ENCODE measurements around the gene DLG2. TPM values are rescaled to one million over a fixed set of nuclear protein-coding genes. Genes with fewer than 3 reads are reported as not detected.
A peak's percentile ranks its signal among the peaks of the same experiment; 100 is the strongest.

DLG2 gene
- total RNA-seq, 1 experiment from 2014 or later: 2.7 TPM

DNA sequence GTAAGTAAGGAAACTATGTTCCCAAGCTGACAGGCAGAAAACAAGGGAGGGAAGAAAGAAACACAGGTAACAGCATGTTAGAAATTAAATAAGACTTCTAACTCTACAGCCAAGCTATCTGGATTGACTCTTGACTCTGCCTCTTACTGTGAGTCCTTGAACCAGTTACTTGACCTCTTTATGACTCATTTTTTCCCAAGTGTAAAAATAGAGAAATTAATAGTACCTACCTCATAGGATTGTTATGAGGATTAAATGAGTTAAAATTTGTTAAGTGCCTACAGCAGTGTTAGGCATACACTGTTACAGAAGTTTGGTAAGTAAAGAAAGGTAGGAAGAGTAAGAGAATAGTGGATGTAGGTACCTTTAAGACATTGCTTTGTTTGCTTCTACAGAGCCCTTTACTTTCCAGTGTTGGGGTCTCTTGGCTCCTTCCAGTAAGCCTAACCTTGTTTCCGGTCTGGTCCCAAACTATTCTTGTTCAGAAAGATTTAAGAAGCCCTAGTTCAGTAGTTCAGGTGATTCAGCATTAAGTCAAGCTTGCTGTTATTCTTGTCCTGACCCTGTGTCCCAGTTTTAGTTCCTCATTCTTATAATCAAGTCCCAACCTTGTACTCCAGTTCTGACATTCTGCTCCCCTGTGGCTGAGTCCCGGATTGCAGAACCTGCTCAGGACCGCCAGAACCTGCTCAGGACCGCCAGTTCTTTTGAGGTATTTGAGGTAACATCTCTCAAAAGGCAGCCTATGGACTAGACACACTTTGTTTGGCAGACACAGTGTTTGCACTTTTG lies 1377.6 kb downstream of the DLG2 start:
- Histone ChIP-seq H3K9me3 (ENCODE audit: low read length) (no peaks in the 10 kb centered on the region), H3K9ac (ENCODE audit: low read length) (no peak overlapping the region), H3K27ac (ENCODE audit: low read length) (no peak overlapping the region), H2AFZ (ENCODE audit: low read length) (no peak overlapping the region), H3K9me2 (replicated peaks; ENCODE audit: insufficient read depth, low read length) (no peaks in the 10 kb centered on the region; the same call in 1 of the 2 replicates), H3K4me2 (ENCODE audit: low read depth, low read length, poor library complexity, severe bottlenecking) (no peak overlapping the region), H3K4me3 (ENCODE audit: low read length) (no peak overlapping the region), H4K20me1 (ENCODE audit: insufficient read depth, low read depth, low read length) (no peaks in the 10 kb centered on the region), H3K27me3 (ENCODE audit: low read length) (no peaks in the 10 kb centered on the region), H3K36me3 (ENCODE audit: insufficient read depth, low read length) (no peaks in the 10 kb centered on the region), H3K79me2 (ENCODE audit: low read length) (no peaks in the 10 kb centered on the region), H3K4me1 (ENCODE audit: low read length) (no peaks in the 10 kb centered on the region)
- peak; percentile 44 for DNase-seq

GRCh38 chr11:84247926-84248325 lies 1379.2 kb downstream of the DLG2 start:
- no peaks in the 10 kb centered on the region for H3K9me3 ChIP-seq (ENCODE audit: low read length)
- H3K4me1 ChIP-seq (ENCODE audit: low read length): no peaks in the 10 kb centered on the region
- no peak overlapping the region for H3K27ac ChIP-seq (ENCODE audit: low read length)
- H4K20me1 ChIP-seq (ENCODE audit: insufficient read depth, low read depth, low read length): no peaks in the 10 kb centered on the region
- no peaks in the 10 kb centered on the region for H3K36me3 ChIP-seq (ENCODE audit: insufficient read depth, low read length)
- H2AFZ ChIP-seq (ENCODE audit: low read length): no peak overlapping the region
- H3K4me2 ChIP-seq (ENCODE audit: low read depth, low read length, poor library complexity, severe bottlenecking): no peak overlapping the region
- H3K9ac ChIP-seq (ENCODE audit: low read length): no peak overlapping the region
- no peaks in the 10 kb centered on the region for H3K9me2 ChIP-seq (replicated peaks; ENCODE audit: insufficient read depth, low read length)
- no peak overlapping the region for H3K4me3 ChIP-seq (ENCODE audit: low read length)
- H3K27me3 ChIP-seq (ENCODE audit: low read length): no peaks in the 10 kb centered on the region; the same call in 1 of the 2 replicates
- H3K79me2 ChIP-seq (ENCODE audit: low read length): no peaks in the 10 kb centered on the region
- DNase-seq: no peak

DNA sequence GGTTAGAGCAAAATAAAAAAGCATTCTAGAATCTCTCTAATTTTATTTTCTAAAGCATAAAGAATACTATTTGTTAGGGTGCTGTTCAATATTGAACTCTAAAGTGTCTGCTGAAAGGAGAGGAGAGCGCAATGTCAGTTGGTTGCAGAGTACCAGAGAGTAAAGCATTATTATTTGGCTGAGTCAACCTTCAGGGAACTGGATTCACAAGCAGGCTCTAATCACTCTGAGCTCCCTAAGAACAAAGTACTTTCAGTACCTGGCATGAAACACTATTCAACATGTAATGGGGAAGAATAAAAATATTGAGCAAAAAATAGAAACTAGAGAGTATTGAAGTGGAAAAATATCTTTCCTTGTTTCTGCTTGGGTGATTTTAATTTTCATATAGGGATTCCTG lies 1380.0 kb downstream of the DLG2 start:
- Histone ChIP-seq H3K4me3 (ENCODE audit: low read length) (no peak overlapping the region), H3K9me2 (replicated peaks; ENCODE audit: insufficient read depth, low read length) (no peaks in the 10 kb centered on the region), H3K36me3 (ENCODE audit: insufficient read depth, low read length) (no peaks in the 10 kb centered on the region), H3K4me2 (ENCODE audit: low read depth, low read length, poor library complexity, severe bottlenecking) (no peak overlapping the region), H3K27me3 (ENCODE audit: low read length) (no peaks in the 10 kb centered on the region; the same call in 1 of the 2 replicates), H3K27ac (ENCODE audit: low read length) (no peak overlapping the region), H3K9me3 (ENCODE audit: low read length) (no peaks in the 10 kb centered on the region), H3K9ac (ENCODE audit: low read length) (no peak overlapping the region), H3K4me1 (ENCODE audit: low read length) (no peaks in the 10 kb centered on the region), H4K20me1 (ENCODE audit: insufficient read depth, low read depth, low read length) (no peaks in the 10 kb centered on the region), H3K79me2 (ENCODE audit: low read length) (no peaks in the 10 kb centered on the region), H2AFZ (ENCODE audit: low read length) (no peak overlapping the region)
- DNase-seq: no peak

GRCh38 chr11:84243629-84244263 lies 1383.4 kb downstream of the DLG2 start:
- H3K4me3 ChIP-seq (ENCODE audit: low read length): no peak overlapping the region
- no peak for DNase-seq
- no peaks in the 10 kb centered on the region for H3K9me3 ChIP-seq (ENCODE audit: low read length)
- H3K27me3 ChIP-seq (ENCODE audit: low read length): no peaks in the 10 kb centered on the region; the same call in 1 of the 2 replicates
- H3K4me2 ChIP-seq (ENCODE audit: low read depth, low read length, poor library complexity, severe bottlenecking): no peak overlapping the region
- H3K9ac ChIP-seq (ENCODE audit: low read length): no peak overlapping the region
- H3K36me3 ChIP-seq (ENCODE audit: insufficient read depth, low read length): no peaks in the 10 kb centered on the region
- H3K4me1 ChIP-seq (ENCODE audit: low read length): no peaks in the 10 kb centered on the region
- H3K27ac ChIP-seq (ENCODE audit: low read length): no peak overlapping the region
- no peaks in the 10 kb centered on the region for H3K79me2 ChIP-seq (ENCODE audit: low read length)
- H2AFZ ChIP-seq (ENCODE audit: low read length): no peak overlapping the region
- no peaks in the 10 kb centered on the region for H4K20me1 ChIP-seq (ENCODE audit: insufficient read depth, low read depth, low read length)
- H3K9me2 ChIP-seq (replicated peaks; ENCODE audit: insufficient read depth, low read length): no peaks in the 10 kb centered on the region

DNA sequence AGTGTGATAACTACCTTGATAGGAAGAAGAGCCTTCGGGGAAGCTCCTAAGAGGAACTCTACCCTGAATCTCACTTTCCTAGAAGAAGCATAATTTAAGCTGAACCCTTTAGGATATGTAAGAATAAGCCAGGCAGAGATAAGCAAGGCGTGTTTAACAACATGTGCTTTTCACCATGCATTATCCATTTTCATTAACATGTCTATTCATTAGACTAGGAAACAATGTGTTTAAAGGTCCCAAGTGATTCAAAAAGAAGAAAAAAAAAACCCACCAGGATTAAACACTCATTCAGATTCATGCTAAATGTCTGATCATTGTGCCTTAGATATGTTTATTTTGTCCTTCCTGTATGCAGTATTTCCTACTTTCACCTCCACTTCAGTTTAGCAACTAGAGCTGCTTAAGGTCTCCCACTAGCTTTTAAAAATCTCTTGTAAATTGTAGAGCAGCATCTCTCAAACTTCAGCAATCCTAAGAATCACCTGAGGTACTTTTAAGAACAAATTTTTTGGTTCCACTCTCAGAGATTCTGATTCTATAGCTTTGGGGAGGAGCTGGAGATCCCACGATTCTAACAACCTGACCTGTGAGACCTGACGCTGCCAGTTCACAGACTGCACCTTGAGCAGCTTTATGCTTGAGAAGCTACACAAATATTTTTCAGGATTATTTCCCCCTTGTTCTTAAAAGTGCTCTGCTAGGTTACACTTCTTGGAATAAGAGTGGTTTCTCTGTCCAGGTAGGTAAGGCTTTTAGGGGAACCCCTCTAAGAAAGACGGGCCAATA lies 1385.6 kb downstream of the DLG2 start:
- H3K27me3 ChIP-seq (ENCODE audit: low read length): peaks cover under 1% of the 10 kb centered on the region; the same call in 1 of the 2 replicates
- H3K9me2 ChIP-seq (replicated peaks; ENCODE audit: insufficient read depth, low read length): no peaks in the 10 kb centered on the region

DNA sequence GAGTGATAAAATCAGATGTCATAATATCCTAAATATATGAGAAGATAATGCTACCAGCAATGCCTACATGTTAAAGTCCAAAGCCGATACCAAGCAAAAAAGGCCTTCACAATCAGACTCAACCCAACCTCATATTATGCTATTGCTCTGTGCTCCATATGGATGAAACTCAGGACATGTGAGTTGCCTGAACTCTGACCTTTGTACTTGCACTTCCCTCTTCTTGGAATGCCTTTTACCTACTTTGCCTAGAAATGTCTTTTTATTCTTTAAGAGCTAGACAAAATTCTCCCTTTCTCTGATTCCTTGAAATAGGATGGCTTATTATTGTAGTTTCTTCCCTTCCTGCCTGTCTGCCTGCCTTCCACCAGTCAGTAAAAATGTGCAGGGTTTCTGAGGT lies 1386.3 kb downstream of the DLG2 start:
- Histone ChIP-seq H3K27me3 (ENCODE audit: low read length) (peaks cover 3% of the 10 kb centered on the region; the same call in 1 of the 2 replicates), H3K27ac (ENCODE audit: low read length) (no peak overlapping the region), H3K4me2 (ENCODE audit: low read depth, low read length, poor library complexity, severe bottlenecking) (no peak overlapping the region), H2AFZ (ENCODE audit: low read length) (no peak overlapping the region), H3K9me3 (ENCODE audit: low read length) (no peaks in the 10 kb centered on the region), H4K20me1 (ENCODE audit: insufficient read depth, low read depth, low read length) (no peaks in the 10 kb centered on the region), H3K9ac (ENCODE audit: low read length) (no peak overlapping the region), H3K36me3 (ENCODE audit: insufficient read depth, low read length) (no peaks in the 10 kb centered on the region), H3K79me2 (ENCODE audit: low read length) (no peaks in the 10 kb centered on the region), H3K4me3 (ENCODE audit: low read length) (no peak overlapping the region), H3K9me2 (replicated peaks; ENCODE audit: insufficient read depth, low read length) (no peaks in the 10 kb centered on the region), H3K4me1 (ENCODE audit: low read length) (no peaks in the 10 kb centered on the region)
- DNase-seq: no peak

More for the DNA sequence above, 1385.6 kb downstream of the DLG2 start:
- Histone ChIP-seq H3K4me1 (ENCODE audit: low read length) (no peaks in the 10 kb centered on the region), H4K20me1 (ENCODE audit: insufficient read depth, low read depth, low read length) (no peaks in the 10 kb centered on the region), H3K4me2 (ENCODE audit: low read depth, low read length, poor library complexity, severe bottlenecking) (no peak overlapping the region), H3K79me2 (ENCODE audit: low read length) (no peaks in the 10 kb centered on the region), H3K9ac (ENCODE audit: low read length) (no peak overlapping the region), H3K9me3 (ENCODE audit: low read length) (no peaks in the 10 kb centered on the region), H3K36me3 (ENCODE audit: insufficient read depth, low read length) (no peaks in the 10 kb centered on the region), H3K27ac (ENCODE audit: low read length) (no peak overlapping the region), H3K4me3 (ENCODE audit: low read length) (no peak overlapping the region), H2AFZ (ENCODE audit: low read length) (no peak overlapping the region)
- no peak for DNase-seq

DNA sequence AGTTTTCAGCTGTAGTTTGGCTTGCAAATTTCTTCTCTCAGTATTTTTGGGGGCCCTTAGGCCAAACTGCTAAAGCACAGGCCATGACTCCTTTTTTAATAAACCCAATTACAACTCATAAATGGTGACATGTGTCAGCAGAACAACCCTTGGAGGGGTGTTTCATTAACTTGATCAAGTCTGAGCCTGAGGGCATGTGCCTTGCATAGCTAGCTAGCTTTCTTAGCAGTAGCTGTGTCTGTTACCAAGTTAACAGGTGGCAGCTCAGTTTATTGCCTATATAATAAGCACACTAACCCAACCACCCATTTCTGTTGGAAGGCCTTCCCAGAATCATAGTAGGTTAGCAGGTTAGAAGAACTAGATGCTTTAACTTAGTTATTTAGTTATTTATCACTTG lies 1390.7 kb downstream of the DLG2 start:
- Histone ChIP-seq H3K27me3 (ENCODE audit: low read length) (0 out of 2 replicates have a peak, but pooled peaks cover 3% of the 10 kb centered on the region), H3K36me3 (ENCODE audit: insufficient read depth, low read length) (no peaks in the 10 kb centered on the region), H3K9me2 (replicated peaks; ENCODE audit: insufficient read depth, low read length) (no peaks in the 10 kb centered on the region), H3K27ac (ENCODE audit: low read length) (no peak overlapping the region), H3K4me1 (ENCODE audit: low read length) (no peaks in the 10 kb centered on the region), H3K4me2 (ENCODE audit: low read depth, low read length, poor library complexity, severe bottlenecking) (no peak overlapping the region), H3K9me3 (ENCODE audit: low read length) (no peaks in the 10 kb centered on the region), H3K9ac (ENCODE audit: low read length) (no peak overlapping the region), H3K4me3 (ENCODE audit: low read length) (no peak overlapping the region), H2AFZ (ENCODE audit: low read length) (no peak overlapping the region), H4K20me1 (ENCODE audit: insufficient read depth, low read depth, low read length) (no peaks in the 10 kb centered on the region), H3K79me2 (ENCODE audit: low read length) (no peaks in the 10 kb centered on the region)
- no peak for DNase-seq

All from Karpas-422 (cell line).